B cell (primary cell): ENCODE results near the gene PIGO. TPM values are rescaled to one million over a fixed set of nuclear protein-coding genes. Genes with fewer than 3 reads are reported as not detected.

Source experiments
- ATAC-seq: fragments of 200-7000 bp; cut with Tn5 transposase; one replicate; pipeline ENCODE4 v1.10.0; 2021; ENCODE audit warnings: low read depth, mild to moderate bottlenecking, moderate number of reproducible peaks, moderate library complexity
- CTCF ChIA-PET: fragments of 350-600 bp; sonication (Branson Sonifier 250); formaldehyde crosslinking; loops from one replicate; lab custom pipeline; 2021; ENCODE audit warnings: antibody characterized with exemption, inconsistent platforms; lab: Charles Lee
- POLR2A ChIA-PET: fragments of 350-600 bp; sonication (Branson Sonifier 250); formaldehyde crosslinking; loops from one replicate; lab custom pipeline; 2021; ENCODE audit warnings: antibody characterized with exemption; lab: Charles Lee
- DNase-seq: peaks from one replicate; pipeline ENCODE4 v3.0.0; 2013
- H2AFZ ChIP-seq: 2 replicates; pipeline ENCODE4 v1.6.1; 2012; ENCODE audit warnings: mild to moderate bottlenecking, low read depth, low read length; ENCODE audit not compliant: insufficient read depth, poor library complexity, severe bottlenecking
- H3K27ac ChIP-seq, 2 donors: 1 replicate in 1 of 2; 2 replicates in 1 of 2; pipeline ENCODE4 v1.5.1; 2012 to 2013; ENCODE audit warnings: low read length in 2 of 2, mild to moderate bottlenecking in 2 of 2, moderate library complexity in 1 of 2
- H3K27me3 ChIP-seq, 4 experiments: fragments of 200-600 bp in 1 of 4; sonication (generic) in 1 of 4; replicated peaks in 1 of 4; 1 replicate in 2 of 4; 2 replicates in 2 of 4; pipeline versions ENCODE4 v1.6.1 to v1.7.0; 2013 to 2016; ENCODE audit warnings: low read length in 3 of 4, mild to moderate bottlenecking in 2 of 4, mixed read lengths in 1 of 4, moderate library complexity in 1 of 4; ENCODE audit not compliant: insufficient read depth in 4 of 4, control insufficient read depth in 3 of 4; ENCODE audit errors: control extremely low read depth in 1 of 4
- H3K36me3 ChIP-seq, 2 experiments: replicated peaks in 1 of 2; 1 replicate in 1 of 2; 2 replicates in 1 of 2; pipeline versions ENCODE4 v1.6.1 to v1.7.1; 2013; ENCODE audit warnings: low read length in 1 of 2; ENCODE audit not compliant: insufficient read depth in 2 of 2, control insufficient read depth in 1 of 2; ENCODE audit errors: control extremely low read depth in 1 of 2, extremely low read depth in 1 of 2
- H3K4me1 ChIP-seq, 2 donors: fragments of 200-600 bp in 1 of 2; sonication (generic) in 1 of 2; 1 replicate in 1 of 2; 2 replicates in 1 of 2; pipeline versions ENCODE4 v1.5.1 to v1.6.1; 2013 to 2017; ENCODE audit warnings: low read length in 2 of 2; ENCODE audit not compliant: control insufficient read depth in 2 of 2, insufficient read depth in 2 of 2
- H3K4me2 ChIP-seq: replicated peaks from 2 replicates; pipeline ENCODE3; 2012; ENCODE audit warnings: mild to moderate bottlenecking, low read depth, low read length; ENCODE audit not compliant: poor library complexity, severe bottlenecking
- H3K4me3 ChIP-seq, 5 experiments: fragments of 200-600 bp in 1 of 5; sonication (generic) in 1 of 5; 1 replicate in 3 of 5; 2 replicates in 2 of 5; pipeline versions ENCODE4 v1.5.1 to v1.7.0; 2011 to 2016; ENCODE audit warnings: low read length in 4 of 5, mild to moderate bottlenecking in 4 of 5, low read depth in 2 of 5, control low read depth in 1 of 5, moderate library complexity in 1 of 5; ENCODE audit not compliant: insufficient read depth in 1 of 5; ENCODE audit errors: control extremely low read depth in 1 of 5, extremely low read depth in 1 of 5
- H3K79me2 ChIP-seq: fragments of 200-600 bp; sonication (generic); one replicate; pipeline ENCODE4 v1.6.0; 2016; ENCODE audit warnings: low read length; ENCODE audit not compliant: control insufficient read depth, insufficient read depth
- H3K9ac ChIP-seq: fragments of 200-600 bp; sonication (generic); 2 replicates; pipeline ENCODE4 v1.6.1; 2017; ENCODE audit warnings: mild to moderate bottlenecking, low read length, moderate library complexity
- H3K9me3 ChIP-seq, 3 donors: one replicate each; pipeline versions ENCODE4 v1.6.1 to v1.7.1; 2013; ENCODE audit warnings: low read length in 2 of 3; ENCODE audit not compliant: control insufficient read depth in 2 of 3, insufficient read depth in 1 of 3; ENCODE audit errors: control extremely low read depth in 1 of 3
- H4K20me1 ChIP-seq: 2 replicates; pipeline ENCODE4 v1.6.0; 2012; ENCODE audit warnings: mild to moderate bottlenecking, low read length; ENCODE audit not compliant: insufficient read depth, control insufficient read depth, poor library complexity, severe bottlenecking
- H3K27ac Mint-ChIP-seq: one replicate; pipeline ENCODE4 v1.8.0; 2021; ENCODE audit warnings: mixed read lengths
- H3K27me3 Mint-ChIP-seq: one replicate; pipeline ENCODE4 v1.8.0; 2021; ENCODE audit warnings: mixed read lengths
- H3K4me1 Mint-ChIP-seq: one replicate; pipeline ENCODE4 v1.8.0; 2021; ENCODE audit warnings: mixed read lengths
- H3K4me3 Mint-ChIP-seq: one replicate; pipeline ENCODE4 v1.8.0; 2021; ENCODE audit warnings: mixed read lengths
- H3K9me3 Mint-ChIP-seq: one replicate; pipeline ENCODE4 v1.8.0; 2022; ENCODE audit warnings: mixed read lengths; ENCODE audit not compliant: insufficient read depth
- EZH2 ChIP-seq: IDR thresholded peaks from 2 replicates; pipeline ENCODE4 v1.6.1; 2012; ENCODE audit warnings: borderline replicate concordance, low read depth, mild to moderate bottlenecking, moderate library complexity, low read length; ENCODE audit not compliant: insufficient read depth, poor library complexity, severe bottlenecking
- WGBS: methylation state at CpG from one replicate; pipeline ENCODE4 v1.1.5; 2013; ENCODE audit warnings: missing lambda C conversion rate; ENCODE audit not compliant: insufficient coverage; 5-methylcytosine and 5-hydroxymethylcytosine counted together
- intact Hi-C: fragments of 100-400 bp; cut with micrococcal nuclease; formaldehyde crosslinking; loops from one replicate; pipeline ENCODE4 v1.10.0; 2022
- polyA plus RNA-seq: library from polyadenylated mRNA; depleted of rRNA; stranded (reverse); fragments of >200 nt; gene quantifications from 2 replicates; pipeline ENCODE4 v1.2.3, GENCODE V29; 2012
- total RNA-seq, 2 donors: library from RNA; stranded (reverse); fragments of 120-200 nt in 1 of 2; gene quantifications; 1 replicate in 1 of 2; 2 replicates in 1 of 2; pipeline versions ENCODE4 v1.2.3 to v1.2.4, GENCODE V29; 2013 to 2022
- TF ChIP-seq, protein P1 (sequence below): fragments of 200-600 bp; IDR thresholded peaks from one replicate; pipeline ENCODE4 v1.8.0; 2022; ENCODE audit warnings: antibody characterized with exemption, mild to moderate bottlenecking

PIGO gene
- total and polyA plus RNA-seq, 2 donors (not counting 1 experiment from before 2014, with no cell fraction given) = 25.7 to 32.5 TPM

DNA sequence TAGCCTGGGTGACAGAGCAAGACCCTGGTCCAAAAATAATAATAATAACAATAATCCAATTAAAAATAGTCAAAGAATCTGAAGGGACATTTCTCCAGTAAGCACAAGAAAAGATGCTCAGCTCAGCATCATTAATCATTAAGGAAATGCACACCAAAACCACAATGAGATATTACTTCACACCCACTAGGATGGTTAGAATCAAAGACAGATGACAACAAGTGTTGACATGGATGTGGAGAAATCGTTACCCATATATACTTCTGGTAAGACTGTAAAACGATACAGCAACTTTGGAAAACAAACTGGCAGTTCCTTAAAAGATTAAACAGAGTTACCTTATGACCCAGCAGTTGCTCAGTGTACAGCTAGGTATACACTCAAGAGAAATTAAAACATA, 11.3 kb downstream of the PIGO start:
- no CpG with 5 or more reads among the region's 2 CpGs for WGBS
- peaks cover 3 to 4% of the 10 kb centered on the region in 2 donors for H3K4me1 ChIP-seq
- H3K27ac ChIP-seq = no peak overlapping the region
- no peaks in the 10 kb centered on the region for H4K20me1 ChIP-seq
- no peak overlapping the region for H2AFZ ChIP-seq
- H3K27ac Mint-ChIP-seq = no peak overlapping the region
- no peak for ATAC-seq
- no peak overlapping the region for H3K4me3 Mint-ChIP-seq
- no peaks in the 10 kb centered on the region for H3K9me3 ChIP-seq
- ChIA-PET CTCF (no interaction called here), POLR2A (no interaction called here)
- H3K27me3 Mint-ChIP-seq = no peaks in the 10 kb centered on the region
- H3K4me1 Mint-ChIP-seq = peaks cover 2% of the 10 kb centered on the region
- H3K9me3 Mint-ChIP-seq = no peaks in the 10 kb centered on the region
- H3K9ac ChIP-seq = no peak overlapping the region
- DNase-seq = no peak
- H3K36me3 ChIP-seq = peaks cover 9 to 34% of the 10 kb centered on the region in 2 experiments
- no peak overlapping the region for H3K4me3 ChIP-seq
- TF ChIP-seq, protein P1, sequence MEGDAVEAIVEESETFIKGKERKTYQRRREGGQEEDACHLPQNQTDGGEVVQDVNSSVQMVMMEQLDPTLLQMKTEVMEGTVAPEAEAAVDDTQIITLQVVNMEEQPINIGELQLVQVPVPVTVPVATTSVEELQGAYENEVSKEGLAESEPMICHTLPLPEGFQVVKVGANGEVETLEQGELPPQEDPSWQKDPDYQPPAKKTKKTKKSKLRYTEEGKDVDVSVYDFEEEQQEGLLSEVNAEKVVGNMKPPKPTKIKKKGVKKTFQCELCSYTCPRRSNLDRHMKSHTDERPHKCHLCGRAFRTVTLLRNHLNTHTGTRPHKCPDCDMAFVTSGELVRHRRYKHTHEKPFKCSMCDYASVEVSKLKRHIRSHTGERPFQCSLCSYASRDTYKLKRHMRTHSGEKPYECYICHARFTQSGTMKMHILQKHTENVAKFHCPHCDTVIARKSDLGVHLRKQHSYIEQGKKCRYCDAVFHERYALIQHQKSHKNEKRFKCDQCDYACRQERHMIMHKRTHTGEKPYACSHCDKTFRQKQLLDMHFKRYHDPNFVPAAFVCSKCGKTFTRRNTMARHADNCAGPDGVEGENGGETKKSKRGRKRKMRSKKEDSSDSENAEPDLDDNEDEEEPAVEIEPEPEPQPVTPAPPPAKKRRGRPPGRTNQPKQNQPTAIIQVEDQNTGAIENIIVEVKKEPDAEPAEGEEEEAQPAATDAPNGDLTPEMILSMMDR = no peak
- TF ChIP-seq EZH2 = no peak
- H3K27me3 ChIP-seq = no peaks in the 10 kb centered on the region
- intact Hi-C loops = no loop called here
- no peak overlapping the region for H3K4me2 ChIP-seq
- no peaks in the 10 kb centered on the region for H3K79me2 ChIP-seq
